Vein endothelial cell (primary cell): ENCODE measurements around the gene CXCL5. TPM values are rescaled to one million over a fixed set of nuclear protein-coding genes. Genes with fewer than 3 reads are reported as not detected.

Source experiments
- small RNA-seq: library from RNA; depleted of rRNA; stranded (forward); fragments of <200 nt; gene quantifications from one replicate; pipeline ENCODE3, GENCODE V24; 2012
- total RNA-seq: library from RNA; depleted of rRNA; stranded (reverse); fragments of >200 nt; gene quantifications from 2 replicates; pipeline ENCODE4 v1.2.3, GENCODE V29; 2012

CXCL5 gene
- 0.33 and 0.96 TPM in 2 replicates for total RNA-seq

DNA sequence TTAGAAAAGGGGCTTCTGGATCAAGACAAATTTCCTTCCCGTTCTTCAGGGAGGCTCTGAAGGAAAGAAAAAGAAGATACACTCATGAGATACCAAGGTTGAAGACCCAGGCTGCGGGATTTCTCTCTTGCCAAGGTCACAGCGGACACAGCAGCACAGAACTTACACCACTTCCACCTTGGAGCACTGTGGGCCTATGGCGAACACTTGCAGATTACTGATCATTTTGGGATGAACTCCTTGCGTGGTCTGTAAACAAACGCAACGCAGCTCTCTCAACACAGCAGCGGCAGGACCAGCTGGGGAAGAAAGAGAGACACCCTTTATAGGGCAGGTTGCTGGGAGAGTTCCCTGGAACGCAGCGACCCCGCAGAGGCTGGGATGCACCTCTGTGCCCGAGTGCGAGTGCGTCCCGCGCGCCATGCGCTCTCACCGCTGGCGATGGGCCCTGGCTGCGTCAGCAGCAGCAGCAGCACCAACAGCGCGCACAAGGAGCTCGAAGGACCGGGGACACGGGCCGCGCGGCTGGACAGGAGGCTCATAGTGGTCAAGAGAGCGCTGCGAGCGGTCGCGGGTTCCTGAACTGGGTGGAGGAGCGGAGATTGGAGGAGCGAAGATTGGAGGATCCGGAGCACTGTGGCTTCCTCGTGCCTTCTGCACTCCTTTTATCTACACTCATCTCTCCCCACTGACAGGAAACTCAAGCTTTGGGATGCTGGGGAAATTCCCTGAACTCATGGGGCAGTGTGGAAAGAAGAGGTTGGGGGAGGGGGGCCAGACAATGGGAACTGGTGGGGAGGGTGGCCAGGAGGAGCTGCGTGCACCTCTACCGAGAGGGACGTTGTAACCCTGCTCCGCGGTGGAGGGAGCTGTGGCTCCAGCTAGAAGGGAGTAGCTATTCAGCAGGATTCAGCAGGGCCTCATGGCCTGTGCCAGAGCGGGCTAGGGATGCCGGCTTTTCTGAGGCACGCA is at the start of gene CXCL5:
Gene CXCL5 (minus strand): TSS at position 638 of the 972 bp plus-strand sequence. CDS start 96 bp downstream, at position 542.

DNA sequence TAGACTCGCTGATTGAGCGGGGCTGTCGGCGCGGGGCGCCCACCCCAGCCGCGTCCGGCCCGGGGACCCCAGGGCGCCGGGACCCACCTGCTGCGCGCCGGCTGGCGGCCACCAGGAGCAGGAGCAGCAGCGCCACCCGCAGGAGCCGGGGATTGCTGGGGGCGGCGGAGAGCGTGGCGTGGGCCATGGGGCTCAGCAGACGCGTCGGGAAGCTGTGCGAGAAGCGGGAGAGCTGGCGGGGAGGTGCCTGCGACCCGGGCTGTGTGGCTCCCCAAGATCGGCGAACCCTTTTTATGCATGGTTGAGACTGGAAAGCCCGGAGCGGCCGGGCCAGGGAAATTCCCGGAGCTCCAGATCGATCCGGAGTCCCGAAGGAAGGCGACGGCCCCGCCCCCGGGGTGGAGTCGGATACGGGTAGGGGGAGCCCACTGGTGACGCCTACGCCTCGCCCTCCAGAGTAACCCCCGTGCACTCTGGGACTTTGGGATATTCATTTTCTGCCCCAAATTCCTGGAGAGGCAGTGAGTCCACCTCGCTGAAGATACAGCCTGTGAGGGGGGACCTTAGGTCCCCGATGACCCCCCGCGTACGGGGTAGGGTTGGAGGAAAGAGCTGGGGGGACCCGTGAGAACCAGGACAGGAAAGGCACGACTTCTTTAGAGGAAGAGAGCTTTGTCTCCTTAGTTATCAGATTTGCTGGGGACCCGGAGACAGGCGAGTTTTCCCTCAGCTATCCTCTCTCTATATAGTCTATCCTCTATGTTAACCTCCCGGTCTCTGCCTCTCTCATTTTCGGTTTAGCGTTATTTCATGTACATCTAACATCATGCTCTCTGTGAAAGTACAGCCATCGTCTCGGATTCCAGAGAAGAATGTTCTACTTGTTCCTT is 40.2 kb upstream of the CXCL5 start, which contains the start of gene CXCL3:
Gene CXCL3 (minus strand): TSS at position 265 of the 890 bp plus-strand sequence. CDS start 78 bp downstream, at position 187.

DNA sequence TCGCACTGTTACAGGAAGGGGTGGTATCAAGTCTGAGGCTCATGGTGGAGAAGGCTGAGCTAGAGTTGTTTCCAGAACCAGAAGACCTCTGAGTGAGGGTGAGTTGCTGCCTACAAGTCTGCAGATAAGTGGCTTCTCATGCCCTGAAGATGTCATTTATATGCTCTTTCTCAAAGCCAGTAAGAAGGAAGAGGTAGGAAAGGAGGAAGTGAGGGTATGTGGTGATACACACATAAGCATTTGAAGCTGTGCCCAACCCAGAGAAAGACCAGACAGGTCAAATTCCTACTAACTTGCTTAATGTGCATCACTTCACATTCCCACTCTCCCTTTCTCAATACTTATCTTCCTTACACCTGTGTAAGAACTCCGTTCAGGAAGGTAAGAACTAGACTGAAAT is 10.4 kb downstream of the CXCL5 start, which contains the start of gene PPBP:
Gene PPBP (minus strand): TSS at position 130 of the 400 bp plus-strand sequence. CDS start 87 bp downstream, at position 43.

Small RNA genes lying within 50 kb of the gene (small RNA-seq; reads per million reads assigned to genes)
- gene RN7SL218P = not detected

Other genes with a start within 250 kb of the CXCL5 start
- 0.10 and 0.33 TPM in 2 replicates for gene CXCL6, start 162.0 kb downstream of the CXCL5 start, total RNA-seq
- not detected in 2 replicates for gene PF4V1, start 145.4 kb downstream of the CXCL5 start, total RNA-seq
- gene CXCL1, start 129.3 kb downstream of the CXCL5 start, total RNA-seq = 51.0 and 69.6 TPM in 2 replicates
- 0.65 TPM in 1 of 2 replicates, not detected in the other for gene PF4, start 16.6 kb downstream of the CXCL5 start, total RNA-seq
- gene PPBP, start 10.5 kb downstream of the CXCL5 start, total RNA-seq = not detected in 2 replicates
- gene CXCL3, start 40.0 kb upstream of the CXCL5 start, total RNA-seq = 0.33 and 0.57 TPM in 2 replicates
- gene CXCL2, start 100.5 kb upstream of the CXCL5 start, total RNA-seq = 4.9 and 7.5 TPM in 2 replicates
- gene MTHFD2L, start 159.4 kb upstream of the CXCL5 start, total RNA-seq = 22.2 and 30.8 TPM in 2 replicates